NCI-H69 (cell line): ENCODE results near the gene PARK7.

Source experiments
- DNase-seq: peaks from one replicate; lab custom pipeline; 2025; lab: John Stamatoyannopoulos, UW

Gene PARK7

DNA sequence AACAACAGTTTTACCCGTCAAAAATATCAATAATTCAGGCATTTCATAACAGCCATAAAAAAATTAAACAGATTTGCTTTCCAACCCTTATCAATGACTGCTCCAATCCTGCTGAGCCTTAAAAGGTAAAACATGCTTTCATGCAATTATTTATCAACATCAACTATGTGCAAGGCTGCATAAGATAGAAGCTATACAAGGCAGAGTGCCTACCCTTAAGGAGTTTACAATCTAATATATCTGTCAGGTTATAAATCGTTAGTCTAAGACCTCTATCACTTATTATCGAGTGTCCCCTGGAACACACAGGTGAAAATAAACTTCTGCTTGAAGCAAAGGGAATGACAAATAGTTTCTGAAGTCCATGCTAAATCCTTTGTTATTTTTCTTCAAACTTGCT is 62.8 kb downstream of the PARK7 start:
- DNase-seq = no peak

DNA sequence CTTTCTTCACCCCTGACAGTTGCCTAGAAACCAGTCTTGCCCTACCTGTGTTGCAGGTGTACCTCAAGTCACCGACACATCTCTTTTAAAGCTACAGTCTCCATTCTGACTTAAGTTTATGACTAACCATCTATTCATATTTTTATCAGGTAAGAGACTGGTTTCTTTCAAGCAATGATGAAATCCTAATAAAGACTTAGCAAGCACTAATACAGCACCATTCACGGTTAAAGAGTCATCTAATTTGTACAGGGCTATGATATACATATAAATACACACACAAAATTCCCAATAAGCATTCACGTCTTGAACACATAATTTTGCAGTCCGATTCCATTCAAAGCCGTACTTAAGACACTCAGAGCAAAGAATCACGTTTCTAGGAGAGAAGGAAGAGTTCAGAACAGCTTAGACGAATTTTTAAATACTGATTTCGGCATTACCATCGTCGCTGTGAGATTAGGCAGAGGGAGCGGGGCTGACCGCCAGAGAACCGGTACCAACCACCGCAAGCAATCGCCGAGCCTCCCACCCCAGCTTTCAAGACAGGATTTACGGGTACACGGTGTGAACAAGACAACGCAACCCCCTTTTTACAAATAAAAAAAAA is 63.7 kb downstream of the PARK7 start:
- DNase-seq = peak; percentile 27

DNA sequence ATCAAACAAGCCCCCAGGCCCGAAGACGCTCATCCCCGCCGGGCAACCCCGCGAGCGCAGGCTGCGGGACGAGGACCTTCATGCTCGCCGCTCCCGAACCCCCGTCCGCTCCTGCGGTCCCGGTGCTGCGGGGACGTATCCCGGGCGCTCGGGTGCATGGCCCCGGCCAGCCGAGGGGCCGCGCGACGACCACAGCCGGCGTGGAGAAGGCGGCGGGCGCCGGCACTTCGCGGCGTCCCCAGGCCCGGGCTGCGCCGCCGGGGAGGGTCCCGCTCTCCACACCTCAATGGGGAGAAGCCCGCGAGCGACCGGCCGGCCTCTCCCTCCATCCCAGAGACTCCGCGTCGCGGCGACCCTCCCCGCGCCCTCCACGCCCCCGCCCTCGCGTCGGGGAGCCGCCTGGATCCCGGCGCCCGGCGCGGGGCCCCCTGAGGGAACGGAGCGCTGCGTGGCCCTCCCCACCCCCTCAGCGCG is 64.2 kb downstream of the PARK7 start:
- no peak for DNase-seq

DNA sequence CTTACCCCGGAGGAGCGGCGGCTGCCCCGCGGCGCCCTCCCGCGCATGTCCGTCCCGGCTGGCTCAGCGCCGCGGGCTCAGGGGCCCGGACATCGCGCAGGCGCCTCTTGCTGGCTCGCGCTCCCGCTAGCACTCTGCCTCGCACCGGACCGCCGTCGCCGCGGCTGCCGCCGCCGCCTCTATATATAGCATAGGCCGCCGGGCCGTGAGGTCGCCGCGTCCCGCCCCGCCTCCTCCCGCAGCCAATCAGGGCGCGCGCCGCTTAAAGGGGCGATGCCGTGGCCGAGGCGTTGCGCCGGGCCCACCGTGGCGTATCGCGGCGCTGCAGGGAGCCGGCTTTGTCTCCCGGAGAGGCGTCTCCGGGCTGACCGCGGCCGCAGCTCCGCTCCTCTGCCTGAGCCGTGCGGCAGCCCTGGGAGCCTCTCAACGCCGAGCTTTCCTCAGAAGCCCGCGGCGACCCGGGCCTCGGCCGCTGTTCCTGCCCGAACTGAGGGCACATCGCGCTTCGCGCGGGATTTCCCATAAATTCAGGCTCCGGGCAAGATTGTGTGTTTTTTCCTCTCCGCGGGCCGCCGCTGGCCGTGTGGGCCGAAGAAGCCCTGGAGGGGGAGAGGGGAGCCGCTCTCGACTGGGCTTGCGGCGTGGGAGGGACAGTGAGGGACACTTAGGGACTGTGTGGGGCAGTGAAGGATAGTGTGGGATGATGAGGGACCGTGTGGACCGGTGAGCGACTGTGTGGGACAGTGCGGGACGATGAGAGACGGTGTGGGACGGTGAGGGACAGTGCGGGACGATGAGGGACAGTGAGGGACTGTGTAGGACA is 64.9 kb downstream of the PARK7 start, which contains the start of gene ERRFI1:
Gene ERRFI1 (minus strand): TSS at position 157 of the 823 bp plus-strand sequence. CDS start 10,690 bp downstream, outside the sequence.
- peak; percentile 94 for DNase-seq

DNA sequence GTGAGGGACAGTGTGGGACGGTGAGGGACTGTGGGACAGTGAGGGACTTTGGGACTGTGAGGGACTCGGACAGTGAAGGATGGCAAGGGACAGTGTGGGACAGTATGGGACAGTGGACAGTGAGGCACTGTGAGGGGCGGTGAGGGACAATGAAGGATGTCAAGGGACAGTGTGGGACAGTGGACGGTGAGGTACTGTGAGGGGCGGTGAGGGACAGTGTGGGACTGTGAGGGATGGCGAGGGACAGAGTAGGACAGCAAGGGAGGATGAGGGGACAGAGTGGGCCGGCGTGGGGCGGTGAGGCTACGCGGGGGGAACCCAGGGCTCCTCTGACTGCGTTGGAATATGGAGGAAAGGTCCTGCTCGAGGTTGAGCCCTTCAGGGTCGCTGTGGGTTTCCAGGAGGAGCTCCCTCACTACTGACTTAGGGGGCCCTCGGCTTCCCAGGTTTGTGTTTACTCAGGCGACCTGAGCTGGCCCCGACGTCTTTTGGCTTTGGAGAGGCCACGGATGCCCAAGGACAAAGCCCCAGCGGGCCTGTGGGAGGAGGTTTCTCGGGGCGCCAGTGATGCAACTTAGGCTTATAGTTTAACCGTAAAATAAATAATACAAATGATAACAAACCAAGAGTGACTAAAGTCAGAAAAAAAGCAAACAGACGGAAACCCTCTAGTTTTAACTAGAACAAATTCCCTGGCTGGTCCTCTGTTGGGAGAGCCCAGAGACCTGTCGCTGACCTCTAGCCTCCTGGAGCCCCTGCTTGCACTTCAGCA is 65.7 kb downstream of the PARK7 start:
- no peak for DNase-seq

DNA sequence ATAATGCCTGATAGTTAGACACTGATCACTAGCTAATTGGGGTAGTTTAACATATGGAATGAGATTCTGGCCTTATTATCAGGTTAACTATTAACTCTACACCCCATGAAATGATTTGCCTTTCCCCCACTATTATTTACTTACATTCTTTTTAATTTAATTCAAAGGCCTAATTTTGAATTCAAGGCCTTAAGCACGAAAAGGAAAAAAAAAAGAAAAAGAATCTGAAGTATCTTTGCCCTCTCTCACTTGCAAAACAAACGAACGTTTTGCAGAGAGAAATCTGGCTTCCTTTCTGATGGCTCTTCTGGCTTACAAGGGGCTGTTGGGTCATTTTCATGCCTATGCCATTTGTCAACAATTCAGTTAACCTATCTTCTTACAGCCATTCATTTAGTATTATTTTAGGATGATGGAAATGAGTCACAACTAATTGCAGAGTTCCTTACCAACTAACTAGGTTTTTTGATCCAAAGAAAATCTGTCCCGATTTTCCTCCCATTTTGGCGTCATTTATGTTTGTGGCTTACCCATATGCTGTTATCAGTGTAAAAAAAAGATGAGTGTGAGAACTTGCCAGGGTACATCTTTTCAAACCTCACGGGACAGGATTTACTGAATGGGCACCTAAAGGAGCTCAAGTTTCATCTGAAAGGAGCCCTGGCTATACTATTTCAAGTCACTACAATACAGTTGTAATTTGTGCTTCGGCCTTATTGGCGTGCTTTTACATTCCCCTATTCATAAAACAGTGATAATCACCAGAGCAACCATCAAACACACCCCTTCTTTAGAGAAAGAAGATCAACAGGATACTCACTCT is 66.4 kb downstream of the PARK7 start:
- peak; percentile 59 for DNase-seq

DNA sequence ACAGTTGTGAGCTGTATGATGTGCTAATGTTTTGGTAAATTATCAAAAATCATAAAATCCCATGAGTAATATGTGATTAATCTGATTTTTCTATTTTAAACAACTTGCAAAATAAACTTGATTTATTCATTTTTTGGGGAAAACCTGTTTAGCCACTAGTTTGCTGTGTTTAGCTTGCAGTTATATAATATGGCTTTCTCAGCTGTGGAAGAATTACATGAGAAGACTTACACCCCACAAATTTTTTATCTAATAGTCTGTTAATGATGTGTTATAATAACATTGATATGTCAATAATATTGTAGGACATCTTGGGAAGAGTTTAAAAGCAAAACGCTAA is 67.0 kb downstream of the PARK7 start:
- DNase-seq = no peak

DNA sequence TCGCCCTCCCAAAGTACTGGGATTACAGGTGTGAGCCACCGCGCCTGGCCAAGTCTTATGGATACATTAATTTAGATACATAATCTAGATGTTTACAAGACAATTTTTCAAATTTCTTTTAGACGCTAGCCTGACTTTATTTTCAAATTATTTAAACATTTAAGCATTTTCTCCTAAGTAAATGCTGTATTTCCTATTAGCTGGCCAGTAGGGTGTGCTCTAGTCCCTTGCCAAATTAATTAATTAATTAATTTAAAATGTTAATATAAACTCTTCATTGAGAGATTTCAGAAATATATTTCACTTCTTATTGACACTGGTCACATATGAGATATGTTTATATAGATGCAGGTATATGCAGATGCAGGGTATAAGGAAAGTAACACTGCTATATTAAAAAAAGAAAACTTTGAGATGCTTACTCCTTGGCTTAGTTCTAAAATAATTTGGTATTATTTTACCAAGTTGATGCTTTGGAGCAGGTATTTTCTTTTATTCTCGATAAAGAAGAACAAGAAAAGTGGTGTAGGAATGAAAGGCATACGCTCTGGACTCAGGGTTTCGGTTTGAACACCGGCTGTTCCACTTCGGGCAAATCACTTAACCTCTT is 69.8 kb downstream of the PARK7 start:
- DNase-seq = peak; percentile 41

DNA sequence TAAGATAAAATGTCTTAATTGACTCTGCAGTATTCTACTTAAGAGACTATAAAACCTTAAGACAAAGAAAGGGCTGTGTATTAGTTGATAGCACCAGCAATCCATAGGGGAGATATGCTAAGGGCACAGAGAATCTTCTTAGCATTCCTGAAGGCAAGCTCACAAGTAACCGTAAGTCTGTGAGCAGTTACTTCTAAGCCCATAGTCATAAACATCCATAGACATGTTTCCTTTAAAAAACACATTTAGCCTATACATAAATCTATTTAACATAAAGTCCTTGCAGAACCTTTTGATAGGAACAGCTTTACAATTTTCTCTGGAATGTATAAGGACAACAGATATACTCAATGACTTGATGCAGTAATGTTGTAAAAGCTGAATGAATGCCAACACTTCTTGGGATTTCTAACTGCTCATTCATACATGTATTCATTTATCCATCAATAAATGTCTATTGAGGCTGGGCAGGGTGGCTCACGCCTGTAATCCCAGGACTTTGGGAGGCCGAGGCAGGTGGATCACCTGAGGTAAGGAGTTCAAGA is 70.9 kb downstream of the PARK7 start:
- DNase-seq = no peak

DNA sequence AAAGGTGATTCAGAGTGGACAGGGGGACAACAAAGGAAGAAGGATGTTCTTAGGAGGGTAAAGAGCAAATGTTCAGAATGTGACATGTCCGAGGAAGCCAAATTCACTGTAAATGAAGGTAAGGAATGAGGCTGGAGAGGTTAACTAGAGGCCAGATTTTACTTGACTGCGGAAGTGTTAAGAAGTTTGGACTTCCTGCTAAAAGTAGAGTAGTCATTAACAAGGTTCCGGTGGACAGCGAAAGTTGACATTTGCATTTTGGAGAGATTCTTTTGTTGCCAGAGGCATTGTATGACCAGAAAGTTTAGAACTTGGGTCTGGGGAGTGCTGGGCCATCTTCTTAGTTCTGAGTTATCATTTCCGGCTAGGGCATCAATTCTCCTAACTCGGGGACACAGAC is 71.8 kb downstream of the PARK7 start:
- no peak for DNase-seq
